Measurements from ENCODE around the gene WDTC1. TPM values are rescaled to one million over a fixed set of nuclear protein-coding genes. Genes with fewer than 3 reads are reported as not detected.
A peak's percentile ranks its signal among the peaks of the same experiment; 100 is the strongest.

Gene WDTC1
- total and polyA plus RNA-seq, 9 of the 15 experiments (the other 6 are each of a cell fraction or from before 2014, with no cell fraction given) = 0.18 to 32.3 (median 8.8) TPM

GRCh38 chr1:27234049-27234882 lies at the start of gene WDTC1 (continued):
- TF ChIP-seq MLLT1 (IDR thresholded peaks at IDR 0.05) (no peak), HDAC6 (IDR thresholded peaks at IDR 0.05; ENCODE audit: low read depth, low read length) (no peak), STAG1 (CRISPR knock-in tag; IDR thresholded peaks at IDR 0.05; ENCODE audit: borderline replicate concordance) (no peak), CREB3 (tag; conservative IDR thresholded peaks at IDR 0.05; ENCODE audit: low read depth) (no peak), TAL1 (IDR thresholded peaks at IDR 0.05) (no peak), PYGO2 (tag; IDR thresholded peaks at IDR 0.05) (no peak), PHB2 (IDR thresholded peaks at IDR 0.05; ENCODE audit: low read depth) (no peak), NUFIP1 (IDR thresholded peaks at IDR 0.05; ENCODE audit: partially characterized antibody) (no peak), CTBP1 (IDR thresholded peaks at IDR 0.05; ENCODE audit: borderline replicate concordance) (peak; percentile 64; the same call in 1 of the 2 replicates), FOXP4 (CRISPR knock-in tag; IDR thresholded peaks at IDR 0.05; ENCODE audit: borderline replicate concordance) (no peak), ETS1 (conservative IDR thresholded peaks at IDR 0.05; ENCODE audit: control insufficient read depth, low read depth, low read length) (peak; percentile 97), ATF1 (CRISPR knock-in tag; IDR thresholded peaks at IDR 0.05) (no peak), ATF1 (tag; IDR thresholded peaks at IDR 0.05) (peak; percentile 97), ZNF76 (CRISPR knock-in tag; IDR thresholded peaks at IDR 0.05; ENCODE audit: borderline replicate concordance) (no peak), ZNF780A (CRISPR knock-in tag; IDR thresholded peaks at IDR 0.05) (no peak), ELF1 (tag; IDR thresholded peaks at IDR 0.05) (no peak; the same call in 1 of the 2 replicates), ETV1 (tag; conservative IDR thresholded peaks at IDR 0.05; ENCODE audit: low read depth) (no peak), TEAD1 (CRISPR knock-in tag; IDR thresholded peaks at IDR 0.05) (peak in 1 of 2 experiments; percentile 50; a peak in 1 of 4 replicates), ZNF140 (CRISPR knock-in tag; IDR thresholded peaks at IDR 0.05) (no peak), FOSL1 (tag; conservative IDR thresholded peaks at IDR 0.05) (no peak; the same call in 1 of the 2 replicates), ETS2 (tag; IDR thresholded peaks at IDR 0.05; ENCODE audit: borderline replicate concordance, poor library complexity, severe bottlenecking) (no peak)

All from K562 (cell line).